ENCODE data around the gene NTF3. TPM values are rescaled to one million over a fixed set of nuclear protein-coding genes. Genes with fewer than 3 reads are reported as not detected.

The NTF3 gene
- total RNA-seq, 1 donor from 2014 or later = 2.9 TPM

DNA sequence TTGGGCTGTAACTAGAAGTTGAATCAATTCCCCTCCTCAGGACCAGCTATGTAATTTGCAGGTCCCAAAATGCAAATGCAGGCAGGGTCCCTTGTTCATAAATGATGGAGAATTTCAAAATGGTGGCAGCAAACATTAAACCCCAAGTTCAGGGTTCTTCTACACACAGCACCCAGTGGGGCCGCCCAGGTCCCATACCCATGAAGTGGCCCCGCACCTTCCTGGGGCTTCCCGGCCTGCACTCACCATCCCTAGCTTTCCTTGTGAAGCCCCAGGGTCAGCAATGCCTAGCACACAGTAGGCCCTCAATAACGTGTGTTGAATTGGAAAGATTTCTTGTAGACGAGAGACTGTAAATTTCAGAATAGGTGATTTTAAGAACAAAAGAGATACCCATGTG is 76.0 kb downstream of the NTF3 start:
- DNase-seq (ENCODE audit: low spot score in 2 of 2) = no peak
- no peak for FAIRE-seq

- FAIRE-seq = no peak
- DNase-seq (ENCODE audit: low spot score in 2 of 2) = no peak
Observed at GRCh38 chr12:5509102-5509501, 77.2 kb downstream of the NTF3 start.

DNA sequence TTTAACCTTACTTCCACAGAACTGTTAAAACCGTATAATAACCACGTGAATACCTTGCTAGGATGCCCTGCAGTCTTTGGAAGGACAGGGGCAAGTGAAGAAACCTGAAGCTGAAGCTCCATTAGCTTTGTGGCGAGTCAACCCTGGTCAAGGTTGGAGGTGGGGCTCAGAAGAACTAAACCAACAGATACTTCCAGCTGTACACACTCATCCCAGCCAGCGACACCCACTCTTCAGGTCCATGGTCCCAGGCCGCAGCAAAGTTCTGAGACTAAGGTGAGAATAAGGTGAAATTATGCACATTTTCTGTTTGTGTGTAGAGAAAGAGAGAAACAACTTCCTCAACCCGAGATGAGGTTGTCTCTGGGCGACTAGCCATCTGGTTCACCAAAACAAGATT is 77.6 kb downstream of the NTF3 start:
- DNase-seq (ENCODE audit: low spot score in 2 of 2) (no peak), FAIRE-seq (no peak)

GRCh38 chr12:5510251-5510805 is 78.4 kb downstream of the NTF3 start:
- FAIRE-seq (no peak), DNase-seq (ENCODE audit: low spot score in 2 of 2) (no peak)

DNA sequence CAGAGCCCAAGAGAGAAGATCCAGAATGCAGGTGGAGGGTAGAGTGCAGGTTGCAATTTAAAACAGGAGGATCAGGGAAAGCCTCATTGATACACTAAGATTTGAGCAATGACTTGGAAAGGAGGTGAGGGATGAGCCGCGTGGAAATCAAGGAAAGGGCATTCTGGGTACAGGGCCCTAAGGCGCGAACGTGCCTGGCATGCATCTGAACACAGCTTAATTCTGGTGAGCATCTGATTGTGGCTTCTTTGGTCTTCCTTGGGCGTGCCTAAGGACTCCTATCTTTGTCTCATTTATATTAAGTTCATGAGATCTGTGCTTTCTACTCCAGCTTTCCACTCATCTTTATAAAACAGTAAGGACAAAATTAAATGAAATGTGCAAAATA is 79.3 kb downstream of the NTF3 start:
- DNase-seq (ENCODE audit: low spot score in 2 of 2) = no peak
- FAIRE-seq = no peak

DNA sequence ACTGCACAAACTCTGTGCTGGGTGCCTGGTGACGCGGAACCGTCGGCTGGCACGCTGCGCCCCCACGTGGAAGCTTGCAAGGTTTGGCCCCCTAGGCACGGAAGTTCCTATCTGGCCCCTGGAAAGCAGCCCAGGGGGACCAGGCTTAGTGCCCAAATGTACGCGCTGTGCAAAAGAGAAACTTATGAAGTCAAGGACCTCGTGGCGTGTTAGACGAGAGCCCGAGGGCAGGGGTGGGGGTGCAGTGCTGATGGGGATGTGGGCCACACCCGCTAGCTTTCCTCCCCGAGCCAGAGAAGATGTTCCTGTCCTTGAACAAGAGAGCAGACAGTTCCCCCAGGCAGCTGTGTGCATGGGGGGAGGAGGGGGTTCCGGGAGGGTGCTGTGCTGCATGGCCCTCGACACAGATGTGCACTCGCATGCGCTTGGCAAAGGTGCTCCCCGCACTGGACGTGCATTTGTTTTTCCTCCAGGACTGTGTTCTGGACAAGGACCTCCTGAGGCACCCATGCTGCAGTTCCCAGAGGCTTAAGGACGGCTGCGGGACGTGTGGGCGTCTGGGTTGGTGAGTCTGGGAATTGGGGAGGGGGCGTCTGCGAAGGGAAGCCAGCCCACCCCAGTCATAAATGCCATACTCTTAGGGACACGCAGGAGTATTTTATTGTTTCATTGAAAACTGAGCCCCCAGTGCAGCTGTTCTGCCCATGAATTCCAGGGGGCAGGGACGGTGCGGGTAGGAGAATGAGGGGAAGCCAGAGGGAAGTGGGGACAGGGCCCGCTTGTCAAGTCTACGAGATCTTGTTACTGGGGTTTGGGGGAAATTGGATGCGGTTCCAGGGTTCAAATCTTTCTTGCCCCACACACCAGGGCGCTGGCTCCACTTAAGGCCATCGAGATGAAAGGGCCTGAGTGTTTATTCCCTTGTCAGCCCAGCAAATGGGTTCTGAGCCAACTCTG is 80.0 kb downstream of the NTF3 start:
- DNase-seq (ENCODE audit: low spot score in 2 of 2) (no peak), FAIRE-seq (no peak)

GRCh38 chr12:5512601-5512970 is 80.7 kb downstream of the NTF3 start:
- DNase-seq (ENCODE audit: low spot score in 2 of 2) = no peak

DNA sequence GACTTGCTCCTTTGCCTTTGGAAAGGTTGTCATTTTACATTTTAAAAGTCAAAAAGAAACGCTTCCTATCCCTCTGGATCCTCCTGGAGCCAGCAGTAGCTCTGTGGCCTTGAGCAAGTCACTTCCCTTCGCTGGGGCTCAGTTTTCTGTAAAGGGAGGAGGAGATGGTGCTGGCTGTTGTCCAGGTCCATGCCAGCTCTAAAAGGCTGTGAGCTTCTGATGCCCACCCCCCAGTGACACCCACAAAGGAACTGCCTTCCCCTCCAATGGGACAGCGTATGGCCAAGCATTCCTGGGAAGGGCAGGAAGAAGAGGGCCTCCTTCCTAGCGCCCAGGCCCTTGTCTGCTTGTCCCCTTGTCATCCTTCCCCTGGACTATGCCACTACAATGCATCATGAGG is 81.5 kb downstream of the NTF3 start:
- FAIRE-seq = no peak
- no peak for DNase-seq (ENCODE audit: low spot score in 2 of 2)

More at GRCh38 chr12:5512601-5512970, 80.7 kb downstream of the NTF3 start:
- no peak for FAIRE-seq

DNA sequence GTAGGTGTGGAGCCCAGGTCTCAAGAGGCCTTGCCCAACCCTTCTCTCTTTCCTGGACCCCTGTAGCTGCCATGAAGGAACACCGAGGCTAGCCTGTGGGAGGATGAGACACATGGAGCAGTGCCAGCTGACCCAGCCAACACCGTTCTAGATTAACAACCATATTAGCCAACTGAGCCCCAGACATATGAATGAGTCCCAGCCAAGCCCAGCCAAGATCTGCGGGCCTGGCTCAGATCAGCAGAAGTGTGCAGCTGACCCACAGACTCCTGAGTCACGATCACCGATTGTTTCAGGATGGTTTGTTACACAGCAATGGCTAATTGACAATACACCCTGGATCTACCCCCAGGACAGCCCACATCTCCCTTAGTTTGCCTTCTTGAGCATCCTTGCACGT is 82.1 kb downstream of the NTF3 start:
- no peak for FAIRE-seq

DNA sequence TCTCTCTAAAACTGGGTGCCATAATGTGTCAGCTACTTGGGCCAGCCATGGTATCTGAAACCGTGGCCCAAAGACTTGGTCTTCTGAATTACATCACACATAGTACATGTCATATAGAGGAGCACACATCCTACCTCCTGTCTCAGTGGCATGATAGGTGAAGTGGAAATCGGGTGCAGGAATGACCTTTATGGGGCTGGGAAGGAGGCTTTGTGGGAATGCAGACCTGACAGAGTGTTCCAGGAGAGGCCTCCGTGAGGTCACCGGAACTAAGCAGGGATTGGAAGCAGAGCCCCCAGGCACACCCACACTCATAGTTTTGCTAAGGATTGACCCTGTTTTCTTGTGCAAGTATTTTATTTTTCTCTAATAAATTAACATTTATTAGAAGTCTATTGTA is 82.6 kb downstream of the NTF3 start:
- FAIRE-seq = no peak
- DNase-seq (ENCODE audit: low spot score in 2 of 2) = no peak

More for the DNA sequence above, 82.1 kb downstream of the NTF3 start:
- DNase-seq (ENCODE audit: low spot score in 2 of 2) = no peak

- DNase-seq (ENCODE audit: low spot score in 2 of 2) (no peak), FAIRE-seq (no peak)
Observed at GRCh38 chr12:5515458-5515857, 83.5 kb downstream of the NTF3 start.

- FAIRE-seq (no peak), DNase-seq (ENCODE audit: low spot score in 2 of 2) (no peak)
Observed at GRCh38 chr12:5516371-5517241, 84.7 kb downstream of the NTF3 start.

DNA sequence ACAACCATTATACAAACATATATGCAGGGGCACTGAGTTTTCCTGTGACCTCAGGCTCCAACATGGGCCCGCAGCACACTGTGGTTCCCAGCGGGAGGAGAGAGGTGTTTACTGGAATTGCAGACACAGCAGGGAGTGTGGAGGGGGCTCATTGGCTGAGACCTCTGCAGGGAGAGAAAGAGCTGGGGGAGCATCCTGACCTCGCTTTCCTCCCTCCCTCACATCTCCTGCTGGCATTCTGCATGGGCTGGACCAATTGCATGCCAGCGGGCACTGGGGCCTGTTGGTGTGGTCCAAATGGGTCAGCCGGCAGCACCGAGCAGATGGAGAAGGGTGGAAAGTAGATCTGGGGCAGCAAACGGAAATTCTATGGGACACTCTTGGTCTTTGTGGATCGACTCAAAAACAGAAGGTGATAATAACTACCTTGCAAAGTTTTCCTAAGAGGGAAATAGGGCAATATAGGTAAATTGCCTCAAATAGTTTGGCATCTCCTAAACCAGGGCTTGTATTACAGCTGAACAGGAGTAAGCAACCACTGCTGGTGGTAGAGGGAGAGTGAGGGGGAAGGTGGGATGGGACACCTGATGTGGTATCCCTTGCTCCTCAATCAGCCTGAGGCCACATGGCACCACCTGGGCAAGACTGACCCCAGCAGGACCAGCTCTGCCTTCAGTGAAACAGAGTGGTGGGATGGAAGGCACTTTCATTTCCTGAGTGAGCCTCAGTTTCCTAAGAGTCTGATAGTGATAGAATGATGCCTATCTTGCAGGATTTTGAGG is 86.9 kb downstream of the NTF3 start:
- FAIRE-seq (no peak), DNase-seq (ENCODE audit: low spot score in 2 of 2) (no peak)

- no peak for DNase-seq (ENCODE audit: low spot score in 2 of 2)
- FAIRE-seq = no peak
Observed at GRCh38 chr12:5520037-5520436, 88.1 kb downstream of the NTF3 start.

- DNase-seq (ENCODE audit: low spot score in 2 of 2) = no peak
- FAIRE-seq = no peak
Observed at GRCh38 chr12:5520831-5521230, 88.9 kb downstream of the NTF3 start.

- DNase-seq (ENCODE audit: low spot score in 2 of 2) = no peak
- no peak for FAIRE-seq
Observed at GRCh38 chr12:5521456-5522325, 89.8 kb downstream of the NTF3 start.

GRCh38 chr12:5522432-5523335 is 90.8 kb downstream of the NTF3 start:
- FAIRE-seq = no peak
- no peak for DNase-seq (ENCODE audit: low spot score in 2 of 2)

- DNase-seq (ENCODE audit: low spot score in 2 of 2) = no peak
- no peak for FAIRE-seq
Observed at GRCh38 chr12:5523396-5524115, 91.6 kb downstream of the NTF3 start.

Measured in frontal cortex (tissue), 4 donors.